HG03159 (cell line): ENCODE measurements around the gene PDCD11.
"Not testable (repeated sequence)": the region's sequence is repeated elsewhere in the genome, so short reads cannot be mapped to it uniquely, and the experiment has no call there.

Experiments used
- ATAC-seq: cut with Tn5 transposase; IDR thresholded peaks from one replicate; pipeline ENCODE4 v1.9.1; 2021; ENCODE audit warnings: mild to moderate bottlenecking, moderate library complexity; ENCODE audit not compliant: unreplicated experiment

PDCD11 gene

DNA sequence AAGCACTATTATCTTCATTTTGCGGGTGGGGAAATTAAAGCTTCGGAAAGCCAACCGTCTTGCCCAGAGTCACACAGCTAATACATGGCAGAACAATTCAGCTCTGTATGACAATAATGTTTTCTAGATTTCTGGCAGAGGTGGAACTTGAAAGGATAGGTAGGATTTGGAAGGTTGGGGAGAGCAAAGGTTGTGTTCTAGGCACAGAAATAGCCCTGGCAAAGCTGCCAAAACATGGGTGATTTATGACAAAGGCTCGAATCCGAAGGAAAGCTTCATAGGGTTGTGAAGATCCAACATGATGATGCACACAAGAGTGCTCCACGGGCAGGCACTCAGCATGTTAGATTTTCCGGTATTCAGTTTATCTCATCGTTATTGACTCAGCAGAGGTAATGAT, 19.2 kb downstream of the PDCD11 start:
- no peak for ATAC-seq

DNA sequence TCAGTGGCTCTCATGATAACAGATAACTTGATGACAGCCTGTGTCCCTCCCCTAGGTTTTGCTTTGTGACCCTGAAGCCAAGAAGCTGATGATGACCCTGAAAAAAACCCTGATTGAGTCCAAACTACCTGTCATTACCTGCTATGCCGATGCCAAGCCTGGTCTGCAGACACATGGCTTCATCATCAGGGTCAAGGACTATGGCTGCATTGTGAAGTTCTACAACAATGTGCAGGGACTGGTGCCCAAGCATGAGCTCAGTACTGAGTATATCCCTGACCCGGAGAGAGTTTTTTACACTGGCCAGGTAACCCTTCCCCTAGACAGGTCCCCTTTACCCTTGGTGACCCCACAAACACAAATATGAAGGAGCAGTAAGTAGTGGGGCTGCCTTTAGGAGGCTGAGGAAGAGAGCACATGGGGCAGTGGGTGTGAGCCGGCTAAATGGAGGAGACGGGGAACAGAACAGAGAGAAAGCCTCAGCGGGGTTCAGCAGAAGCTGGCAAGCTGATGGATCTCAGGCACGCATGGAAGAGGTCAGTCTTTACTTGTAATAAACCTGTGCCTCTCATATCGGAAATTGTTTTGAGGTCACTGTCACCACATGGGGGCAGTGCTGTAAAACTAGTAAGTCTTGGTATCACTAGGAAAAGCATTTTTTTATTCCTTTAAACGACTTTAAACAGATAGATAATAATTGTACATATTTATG, 20.2 kb downstream of the PDCD11 start:
- no peak for ATAC-seq

DNA sequence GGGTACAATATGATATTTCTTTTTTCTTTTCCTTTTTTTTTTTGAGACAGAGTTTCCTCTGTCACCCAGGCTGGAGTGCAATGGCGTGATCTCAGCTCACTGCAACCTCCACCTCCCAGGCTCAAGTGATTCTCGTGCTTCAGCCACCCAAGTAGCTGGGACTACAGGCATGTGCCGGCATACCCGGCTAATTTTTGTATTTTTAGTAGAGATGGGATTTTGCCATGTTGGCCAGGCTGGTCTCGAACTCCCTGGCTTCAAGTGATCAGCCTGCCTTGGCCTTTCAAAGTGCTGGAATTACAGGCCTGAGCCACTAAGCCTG, 20.7 kb downstream of the PDCD11 start:
- not testable (repeated sequence) for ATAC-seq

DNA sequence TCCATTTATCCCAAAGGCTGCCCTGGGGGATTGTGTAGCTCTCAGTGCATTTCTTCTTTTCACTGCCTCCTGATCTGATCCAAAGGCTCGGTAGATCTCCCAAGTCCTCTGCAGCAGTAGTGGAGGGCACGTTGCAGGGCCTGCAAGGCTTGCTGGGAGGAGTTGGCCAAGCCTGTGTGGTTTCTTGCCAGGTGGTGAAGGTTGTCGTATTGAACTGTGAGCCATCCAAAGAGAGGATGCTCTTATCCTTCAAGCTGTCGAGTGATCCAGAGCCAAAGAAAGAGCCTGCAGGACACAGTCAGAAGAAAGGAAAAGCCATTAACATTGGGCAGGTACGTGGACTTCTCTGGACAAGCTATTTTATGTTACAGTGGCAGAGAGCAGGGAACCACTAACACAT, 21.2 kb downstream of the PDCD11 start:
- no peak for ATAC-seq

DNA sequence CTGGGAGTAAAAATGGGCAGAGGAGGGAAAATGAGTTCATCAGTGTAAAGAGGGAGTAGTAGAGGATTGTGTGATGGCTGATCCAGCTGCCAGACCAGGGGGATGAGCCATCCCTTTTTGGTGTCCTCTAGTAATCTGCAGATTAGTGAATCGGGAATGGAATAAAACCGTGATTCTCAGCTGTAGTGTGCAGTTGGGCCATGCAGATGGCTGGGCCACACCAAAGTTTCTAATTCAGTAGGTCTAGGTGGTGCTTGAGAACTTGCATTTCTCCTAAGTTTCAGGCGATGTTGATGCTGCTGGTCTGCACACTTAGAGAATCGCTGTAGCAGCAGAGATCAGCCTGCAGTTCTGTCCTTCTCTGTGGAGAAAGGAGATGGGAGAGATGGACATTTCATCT, 22.7 kb downstream of the PDCD11 start:
- ATAC-seq: no peak

DNA sequence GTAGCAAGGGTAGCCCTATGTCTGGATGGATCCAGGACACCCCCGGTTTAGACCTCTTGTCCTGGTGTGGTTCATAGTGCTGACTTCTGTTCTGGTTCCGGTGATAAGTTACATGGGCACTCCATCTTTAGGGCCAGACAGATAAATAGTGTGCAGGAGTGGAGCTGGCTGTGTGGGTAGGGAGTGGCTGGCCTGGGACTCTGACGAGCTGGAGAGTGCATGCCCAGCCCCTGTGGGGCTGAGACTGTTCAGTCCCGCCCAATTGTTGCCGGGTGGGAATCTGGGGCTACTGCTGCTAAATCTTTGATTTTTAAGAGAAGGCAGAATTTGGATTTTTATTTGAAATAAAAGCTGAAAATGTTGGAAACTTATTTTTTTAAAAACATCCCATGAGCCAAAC, 27.3 kb downstream of the PDCD11 start:
- no peak for ATAC-seq

GRCh38 chr10:103427866-103428265, 31.4 kb downstream of the PDCD11 start:
- ATAC-seq: no peak

GRCh38 chr10:103428989-103429643, 32.7 kb downstream of the PDCD11 start:
- no peak for ATAC-seq

GRCh38 chr10:103429647-103430046, 33.2 kb downstream of the PDCD11 start:
- no peak for ATAC-seq

DNA sequence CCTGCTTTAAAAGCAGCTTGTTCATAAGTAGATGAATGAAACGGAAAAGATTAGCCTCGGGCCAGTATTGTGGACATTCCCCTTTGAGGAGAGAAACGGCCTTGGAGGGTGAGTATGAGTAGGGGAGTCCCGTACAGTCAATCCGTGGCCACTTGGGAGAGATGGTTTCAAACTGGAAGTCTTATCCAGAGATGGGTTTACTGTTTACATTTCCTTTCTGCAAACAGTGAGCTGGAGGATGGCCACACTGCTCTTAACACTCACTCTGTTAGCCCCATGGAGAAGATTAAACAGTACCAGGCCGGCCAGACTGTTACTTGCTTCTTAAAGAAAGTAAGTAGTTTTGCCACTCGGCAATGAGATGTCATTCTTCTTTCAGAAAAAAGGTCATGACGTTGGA, 35.5 kb downstream of the PDCD11 start:
- no peak for ATAC-seq

DNA sequence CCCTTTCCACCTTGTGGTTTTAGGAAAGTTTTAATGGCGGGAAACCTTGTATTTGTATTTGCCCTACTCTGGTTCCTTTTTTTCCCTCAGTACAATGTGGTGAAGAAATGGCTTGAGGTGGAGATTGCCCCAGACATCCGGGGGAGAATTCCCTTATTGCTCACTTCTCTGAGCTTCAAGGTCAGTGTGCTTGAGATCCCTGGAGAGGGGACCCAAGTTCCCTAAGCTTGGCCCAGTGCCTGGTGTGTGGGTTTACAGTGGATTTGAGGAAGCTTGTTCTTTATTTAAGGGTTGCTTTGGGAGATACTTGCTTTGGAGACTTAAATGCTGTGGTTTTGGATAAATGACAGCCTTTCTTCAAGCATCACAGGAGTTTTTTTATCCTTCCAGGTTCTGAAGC, 37.4 kb downstream of the PDCD11 start:
- no peak for ATAC-seq

- no peak for ATAC-seq
Measured at GRCh38 chr10:103439776-103440175, 43.4 kb downstream of the PDCD11 start.

DNA sequence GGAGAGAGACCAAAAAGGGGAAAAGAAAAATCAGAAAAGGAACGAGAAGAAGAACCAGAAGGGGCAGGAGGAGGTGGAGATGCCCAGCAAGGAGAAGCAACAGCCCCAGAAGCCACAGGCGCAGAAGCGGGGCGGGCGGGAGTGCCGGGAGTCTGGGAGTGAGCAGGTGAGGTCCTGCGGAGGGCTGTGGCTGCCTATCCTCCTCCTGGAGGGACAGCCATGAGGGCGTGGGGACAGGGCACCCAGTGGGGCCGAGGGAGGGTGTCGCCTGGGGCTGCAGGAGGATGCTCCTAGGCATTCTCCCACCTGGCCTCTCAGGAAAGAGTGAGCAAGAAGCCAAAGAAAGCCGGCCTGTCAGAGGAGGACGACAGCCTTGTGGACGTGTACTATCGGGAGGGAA, 44.0 kb downstream of the PDCD11 start:
- ATAC-seq: no peak

GRCh38 chr10:103441206-103441605, 44.8 kb downstream of the PDCD11 start:
- no peak for ATAC-seq

DNA sequence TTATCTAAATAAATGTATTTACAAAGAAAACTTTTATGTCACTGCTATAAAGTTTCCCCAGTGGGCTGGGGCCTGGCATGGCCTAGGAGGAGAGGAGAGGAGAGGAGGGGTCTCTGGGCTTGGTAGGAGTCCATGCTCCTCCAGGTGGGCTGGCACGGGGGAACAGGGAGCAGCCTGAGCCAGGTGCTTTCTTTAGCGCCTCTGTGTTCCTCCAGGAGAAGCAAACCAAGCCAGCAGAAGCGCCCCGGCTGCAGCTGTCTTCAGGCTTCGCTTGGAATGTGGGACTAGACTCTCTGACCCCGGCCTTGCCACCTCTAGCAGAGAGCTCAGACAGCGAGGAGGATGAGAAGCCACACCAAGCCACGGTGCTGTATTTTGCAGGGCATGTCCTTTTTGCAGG, 45.2 kb downstream of the PDCD11 start:
- ATAC-seq: no peak

DNA sequence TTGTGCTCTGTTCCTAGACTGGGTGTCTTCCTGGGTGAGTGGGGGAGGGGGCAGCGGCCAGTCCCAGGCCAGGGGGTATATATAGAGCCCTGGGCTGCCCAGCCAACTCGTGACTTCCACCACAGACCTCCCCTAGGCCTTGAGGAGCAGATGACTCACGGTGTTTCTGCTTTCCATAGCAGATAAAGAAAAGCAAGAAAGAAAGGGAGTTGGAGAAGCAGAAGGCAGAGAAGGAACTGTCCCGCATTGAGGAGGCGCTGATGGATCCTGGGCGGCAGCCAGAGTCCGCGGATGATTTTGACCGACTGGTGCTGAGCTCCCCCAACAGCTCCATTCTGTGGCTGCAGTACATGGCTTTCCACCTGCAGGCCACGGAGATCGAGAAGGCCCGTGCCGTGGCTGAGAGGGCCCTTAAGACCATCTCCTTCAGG, 45.6 kb downstream of the PDCD11 start:
- no peak for ATAC-seq

- no peak for ATAC-seq
Measured at GRCh38 chr10:103443475-103444185, 47.2 kb downstream of the PDCD11 start.

DNA sequence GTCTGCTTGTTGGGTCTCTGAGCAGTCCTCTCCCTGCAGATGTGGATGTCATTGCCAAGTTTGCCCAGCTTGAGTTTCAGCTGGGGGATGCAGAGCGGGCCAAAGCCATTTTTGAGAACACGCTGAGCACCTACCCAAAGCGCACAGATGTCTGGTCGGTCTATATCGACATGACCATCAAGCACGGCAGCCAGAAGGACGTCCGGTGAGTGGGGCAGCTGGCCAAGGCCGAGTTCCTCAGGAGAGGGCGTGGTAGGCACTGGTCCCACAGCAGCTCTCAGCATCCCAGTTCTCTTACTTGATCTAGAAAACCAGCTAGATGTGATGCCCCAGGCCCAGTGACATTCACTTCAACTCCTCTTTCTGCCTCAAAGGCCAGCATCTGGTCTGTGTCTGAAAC, 48.1 kb downstream of the PDCD11 start:
- no peak for ATAC-seq

DNA sequence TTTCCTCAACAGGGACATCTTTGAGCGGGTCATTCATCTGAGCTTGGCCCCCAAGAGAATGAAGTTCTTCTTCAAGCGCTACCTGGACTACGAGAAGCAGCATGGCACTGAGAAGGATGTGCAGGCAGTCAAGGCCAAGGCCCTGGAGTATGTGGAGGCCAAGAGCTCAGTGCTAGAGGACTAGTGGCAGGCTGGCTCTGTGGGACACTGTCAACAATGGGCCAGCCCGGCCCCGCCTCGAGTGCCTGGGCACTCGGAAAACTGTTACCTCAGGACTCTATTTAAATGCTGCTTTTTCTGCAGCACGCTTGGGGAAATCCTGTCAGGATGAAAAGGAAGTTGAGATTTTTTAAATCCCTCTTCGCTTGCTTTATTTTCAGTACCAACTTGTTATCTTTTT, 48.9 kb downstream of the PDCD11 start:
- ATAC-seq: no peak

- no peak for ATAC-seq
Measured at GRCh38 chr10:103445767-103446567, 49.5 kb downstream of the PDCD11 start.

- ATAC-seq: no peak
Measured at GRCh38 chr10:103447187-103447586, 50.8 kb downstream of the PDCD11 start.
